Activated CD4-positive, alpha-beta T cell treated with anti-CD3 and anti-CD28 coated beads, Interleukin-2, Interleukin-6, amounts not matched to agents 100 ng/mL and 50 ng/mL, durations not matched to agents 16 hours and 8 hours (primary cell): ENCODE measurements around the gene HOXA2.

Source experiments
- DNase-seq: peaks from one replicate; pipeline ENCODE4 v3.0.0-alpha.2; 2020

The HOXA2 gene

GRCh38 chr7:27124902-27125689 is 22.6 kb upstream of the HOXA2 start:
- no peak for DNase-seq

DNA sequence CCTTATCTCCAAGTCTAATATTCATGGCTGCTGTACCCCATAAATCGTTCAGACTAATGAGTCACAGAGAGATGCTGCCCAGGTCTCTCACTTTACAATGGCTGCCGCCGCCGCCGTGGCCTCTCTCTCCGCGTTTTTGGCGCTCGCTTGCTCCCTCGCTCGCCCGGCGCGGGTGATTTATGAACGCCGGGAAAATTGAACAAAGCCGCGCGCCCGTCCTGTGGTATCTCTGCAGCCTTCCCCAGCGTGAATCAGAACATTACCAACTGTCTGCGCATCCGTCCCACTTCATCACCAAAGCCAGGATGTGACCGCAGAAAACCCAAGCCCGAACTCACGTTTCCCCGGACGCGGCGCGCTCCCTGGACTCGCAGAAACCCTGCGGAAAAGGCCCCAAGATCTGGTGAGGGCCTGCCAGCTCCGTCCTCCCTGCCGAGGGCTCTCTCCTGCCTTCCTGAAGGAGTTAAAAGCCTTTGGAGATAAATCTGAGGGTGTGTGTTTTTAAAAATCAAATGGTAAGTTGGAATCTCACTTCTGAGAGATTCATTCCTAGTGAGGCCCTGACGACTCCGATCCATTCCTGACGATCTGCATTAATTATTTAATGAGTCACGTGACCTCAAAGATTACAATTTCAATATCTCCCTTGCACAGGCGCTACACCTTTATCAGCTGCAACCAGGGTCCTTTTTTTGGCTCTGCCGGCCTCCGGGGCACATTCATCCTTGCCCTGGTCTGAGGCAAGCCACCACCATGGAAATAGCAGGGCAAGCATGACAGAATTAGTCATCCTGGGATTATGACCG is 21.8 kb upstream of the HOXA2 start:
- DNase-seq: no peak

DNA sequence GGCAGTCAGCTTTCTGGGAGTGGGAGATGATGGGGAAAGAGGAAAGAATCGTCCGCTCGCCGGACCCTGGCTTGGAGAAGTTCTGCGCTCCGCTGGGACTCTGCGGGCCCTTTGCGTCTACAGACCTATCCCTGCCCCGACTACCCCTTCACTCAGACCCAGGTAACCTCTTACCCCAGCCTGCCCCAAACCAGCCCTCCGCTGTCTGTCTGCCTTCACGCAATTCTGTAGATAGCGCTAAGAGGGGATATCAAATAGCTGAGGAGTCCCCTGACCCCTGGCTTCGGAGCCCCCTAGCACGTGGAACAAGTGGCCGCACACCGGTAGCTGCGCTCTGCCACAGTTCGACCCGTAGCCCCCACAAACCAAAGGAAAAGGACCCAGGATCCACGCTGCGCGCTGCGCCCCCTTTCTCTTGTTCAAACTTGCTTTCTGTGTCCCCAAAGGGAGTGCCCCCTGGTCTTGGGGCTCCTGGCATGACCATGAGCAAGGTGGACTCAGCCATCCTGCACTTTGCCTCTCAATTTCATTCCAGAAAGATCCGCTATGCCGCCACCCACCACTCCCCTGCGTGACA is 21.1 kb upstream of the HOXA2 start:
- DNase-seq: no peak

GRCh38 chr7:27123007-27123476 is 20.6 kb upstream of the HOXA2 start:
- DNase-seq: no peak

GRCh38 chr7:27122077-27122910 is 19.8 kb upstream of the HOXA2 start:
- DNase-seq: no peak

- no peak for DNase-seq
Measured at GRCh38 chr7:27121684-27122076, 19.2 kb upstream of the HOXA2 start.

GRCh38 chr7:27119412-27119911 is 17.0 kb upstream of the HOXA2 start:
- no peak for DNase-seq

- no peak for DNase-seq
Measured at GRCh38 chr7:27118580-27118979, 16.1 kb upstream of the HOXA2 start.

- DNase-seq: no peak
Measured at GRCh38 chr7:27117887-27118491, 15.5 kb upstream of the HOXA2 start.

- no peak for DNase-seq
Measured at GRCh38 chr7:27116962-27117886, 14.7 kb upstream of the HOXA2 start.

DNA sequence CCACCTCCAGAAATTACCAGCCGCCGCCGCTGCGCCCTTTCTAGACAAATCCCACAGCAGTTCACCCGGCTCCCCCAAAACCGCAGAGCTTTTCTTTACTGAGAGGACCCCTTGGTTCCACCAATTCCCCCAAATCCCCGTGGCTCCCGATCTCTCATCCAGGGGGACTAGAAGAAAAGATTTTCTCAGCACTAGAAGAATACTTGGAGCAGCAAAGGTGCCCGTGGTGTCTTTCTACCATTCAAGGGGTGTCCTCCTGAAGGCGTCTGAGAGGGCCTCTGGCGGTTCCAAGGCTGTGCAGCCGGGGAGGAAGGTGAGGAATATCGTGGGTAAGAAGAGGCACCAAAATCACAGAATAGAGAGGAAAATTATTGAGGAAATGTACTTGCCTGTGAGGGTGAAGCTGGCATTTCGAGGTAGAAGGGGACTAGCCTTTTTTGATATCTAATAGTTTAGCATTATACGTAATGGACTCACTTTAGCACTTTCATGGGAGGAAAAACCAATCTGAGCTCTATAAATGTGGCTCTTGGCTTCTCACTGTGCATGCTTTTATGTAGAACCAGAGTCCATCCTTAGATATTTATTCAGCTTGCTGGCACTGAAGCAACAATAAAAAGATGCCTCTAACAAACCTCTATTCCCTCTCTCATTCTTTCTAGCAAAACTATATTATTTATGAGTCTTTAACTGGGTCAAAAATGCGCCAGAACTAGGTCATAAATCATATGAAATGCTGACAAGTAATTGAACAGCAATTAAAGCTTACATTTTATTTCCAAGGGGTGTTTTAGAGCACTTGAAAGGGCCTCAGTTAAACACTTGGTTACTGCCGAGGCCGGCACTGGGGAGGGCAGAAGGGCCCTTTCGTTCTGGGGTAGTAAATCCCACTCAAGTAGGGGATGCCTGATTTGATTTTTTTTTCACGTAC is 13.8 kb upstream of the HOXA2 start:
- no peak for DNase-seq

DNA sequence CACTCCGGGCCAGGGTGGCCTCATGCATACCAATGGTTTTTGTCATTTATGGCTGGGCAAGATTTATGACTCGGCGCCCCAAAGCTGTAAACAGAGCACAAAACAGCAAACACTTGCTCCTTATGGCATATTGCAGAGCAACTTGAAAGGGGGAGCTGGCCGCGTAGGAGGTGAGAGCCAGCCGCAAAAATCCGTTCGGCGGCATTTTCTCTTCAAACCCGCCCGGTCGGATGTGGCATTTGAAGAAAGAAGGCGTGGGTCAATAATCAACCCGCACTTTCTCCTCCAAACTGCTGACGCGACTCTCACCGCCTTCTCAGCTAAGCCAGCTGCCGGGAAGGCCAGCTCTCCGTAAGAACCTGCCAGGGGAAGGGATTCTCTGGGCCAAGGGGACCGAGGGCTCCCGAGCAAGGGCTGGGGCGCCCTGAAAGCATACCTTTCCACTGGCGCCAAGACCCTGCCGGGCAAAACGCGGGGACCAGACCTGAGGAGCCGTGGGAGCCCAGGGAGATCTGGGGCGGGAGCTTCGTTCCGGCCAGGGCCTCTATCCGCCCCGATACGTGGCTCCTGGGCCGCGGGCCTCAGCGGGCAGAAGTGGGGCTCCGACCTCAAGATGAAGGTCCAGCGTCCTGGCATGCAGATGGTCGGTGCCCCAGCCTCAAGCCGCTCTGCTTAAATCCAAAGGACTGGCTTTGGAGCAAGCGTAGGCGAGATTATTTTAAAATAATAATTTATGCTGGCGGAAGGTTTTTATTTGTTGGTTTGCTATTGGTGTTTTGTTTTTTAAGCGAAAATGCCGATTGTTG is 12.9 kb upstream of the HOXA2 start:
- no peak for DNase-seq

GRCh38 chr7:27114881-27115220 is 12.4 kb upstream of the HOXA2 start:
- DNase-seq: no peak

DNA sequence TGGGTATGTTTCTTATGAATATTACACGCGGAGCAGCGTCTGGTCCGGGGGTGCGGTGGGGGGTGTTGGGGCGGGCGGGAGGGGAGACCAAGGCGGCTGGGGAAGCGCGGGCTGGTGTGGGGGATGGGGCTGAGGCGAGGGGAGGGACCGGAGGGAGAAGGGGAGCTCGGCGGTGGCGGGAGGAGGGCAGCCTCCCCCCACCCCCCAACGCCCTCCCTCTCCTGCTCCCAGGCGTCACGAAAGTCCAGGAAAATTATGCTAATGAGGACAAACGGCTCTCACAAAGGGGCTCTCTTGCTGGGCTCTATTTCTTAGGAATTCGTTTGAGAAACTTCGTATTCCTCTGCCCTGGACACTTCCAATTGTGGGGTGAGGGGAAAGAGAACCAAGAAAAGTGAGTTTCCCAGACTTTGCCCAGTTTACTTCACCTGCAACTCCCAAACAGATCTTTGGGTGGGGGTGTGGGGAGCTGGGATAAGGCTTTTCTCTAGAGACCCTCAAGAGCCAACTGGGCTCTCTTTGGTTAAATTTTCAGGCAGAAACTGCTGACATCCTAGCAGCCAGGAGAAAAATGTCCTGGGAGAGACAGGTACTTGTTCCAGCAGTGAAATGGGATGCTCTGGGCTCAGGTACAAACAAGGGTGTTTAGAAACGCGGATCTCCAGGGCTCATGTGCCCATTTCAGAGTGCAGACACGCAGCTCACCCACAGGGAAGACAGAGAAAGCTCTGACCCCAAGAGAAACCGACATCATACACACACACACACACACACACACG is 11.7 kb upstream of the HOXA2 start:
- DNase-seq: no peak

GRCh38 chr7:27112955-27113949 is 10.8 kb upstream of the HOXA2 start:
- DNase-seq: no peak

DNA sequence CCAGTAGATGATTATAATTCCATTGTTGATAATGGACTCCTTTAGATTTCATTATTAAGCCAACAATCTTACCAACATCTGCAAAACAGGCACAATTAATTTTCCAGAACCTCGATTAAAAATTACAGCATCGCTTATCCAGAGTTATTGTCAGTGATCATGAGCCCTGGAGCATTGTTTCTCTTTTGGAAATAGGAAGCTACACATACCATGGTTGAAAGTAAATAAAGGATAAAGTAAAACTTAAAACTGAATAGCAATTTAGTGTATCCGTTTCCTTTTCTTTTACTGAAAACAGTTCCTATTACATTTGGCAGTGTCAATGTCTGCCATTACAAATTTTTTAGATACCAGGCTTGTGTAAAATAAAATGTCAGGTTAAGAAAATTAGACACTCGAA is 9.9 kb upstream of the HOXA2 start:
- DNase-seq: no peak

GRCh38 chr7:27111751-27112277 is 9.3 kb upstream of the HOXA2 start:
- DNase-seq: no peak
